K562 (cell line): ENCODE results near the gene PPP1R12C. TPM values are rescaled to one million over a fixed set of nuclear protein-coding genes. Genes with fewer than 3 reads are reported as not detected.

Experiments used
- CHAMP1 ChIP-seq: fragments of 450-650 bp; IDR thresholded peaks from 2 replicates; pipeline ENCODE4 v1.6.1; 2016; ENCODE audit warnings: mild to moderate bottlenecking
- EHMT2 ChIP-seq: fragments of 450-650 bp; IDR thresholded peaks from 2 replicates; pipeline ENCODE4 v1.6.1; 2018; ENCODE audit warnings: antibody characterized with exemption
- ESRRB ChIP-seq: fragments of 250-450 bp; sonication (Bioruptor Pico); IDR thresholded peaks from 2 replicates; pipeline ENCODE4 v1.5.0; 2020; ENCODE audit warnings: mild to moderate bottlenecking, moderate library complexity, borderline replicate concordance
- GTF3C2 ChIP-seq: IDR thresholded peaks from 3 replicates; pipeline ENCODE4 v1.6.1; 2011; ENCODE audit warnings: borderline replicate concordance, mild to moderate bottlenecking, moderate library complexity; ENCODE audit not compliant: insufficient read length; ENCODE audit errors: extremely low read depth
- HDGF ChIP-seq: fragments of 450-650 bp; IDR thresholded peaks from 2 replicates; pipeline ENCODE4 v1.6.1; 2016
- HMBOX1 ChIP-seq: sonication (generic); IDR thresholded peaks from 2 replicates; pipeline ENCODE4 v1.6.1; 2016
- MAFK ChIP-seq: IDR thresholded peaks from 2 replicates; pipeline ENCODE4 v1.6.1; 2011; ENCODE audit warnings: low read length, improper control_type of control experiment
- MCM2 ChIP-seq: fragments of 450-650 bp; IDR thresholded peaks from 2 replicates; pipeline ENCODE4 v1.6.1; 2017; ENCODE audit warnings: low read depth, mild to moderate bottlenecking
- PRMT5 ChIP-seq: sonication (generic); formaldehyde crosslinking; IDR thresholded peaks from 2 replicates; pipeline ENCODE4 v1.5.0; 2020; ENCODE audit warnings: missing genetic modification reagents
- RNF2 ChIP-seq: sonication (generic); IDR thresholded peaks from 2 replicates; pipeline ENCODE4 v1.6.1; 2016
- SUPT5H ChIP-seq: fragments of 450-650 bp; IDR thresholded peaks from 2 replicates; pipeline ENCODE4 v1.6.1; 2016
- TBP ChIP-seq: optimal IDR thresholded peaks from 2 replicates; pipeline ENCODE3; 2011; ENCODE audit warnings: low read depth, low read length, improper control_type of control experiment
- TFAM ChIP-seq: fragments of 250-450 bp; sonication (Bioruptor Pico); conservative IDR thresholded peaks from 2 replicates; pipeline ENCODE4 v1.5.0; 2021; ENCODE audit warnings: mild to moderate bottlenecking, moderate library complexity
- ZKSCAN8 ChIP-seq: fragments of 200-800 bp; sonication (Bioruptor generic); IDR thresholded peaks from 2 replicates; pipeline ENCODE4 v1.6.1; 2016; ENCODE audit warnings: missing genetic modification characterization, missing compliant biosample characterization
- ZMIZ1 ChIP-seq, 2 experiments: fragments of 150-350 bp in 1 of 2; IDR thresholded peaks; 2 replicates each; pipeline ENCODE4 v1.6.1; 2012 to 2016; ENCODE audit warnings: low read depth in 2 of 2, low read length in 2 of 2, mild to moderate bottlenecking in 1 of 2, moderate library complexity in 1 of 2
- ZNF121 ChIP-seq: sonication (generic); formaldehyde crosslinking; conservative IDR thresholded peaks from 2 replicates; pipeline ENCODE4 v1.8.0; 2022; ENCODE audit warnings: missing genetic modification reagents
- ZNF3 ChIP-seq: fragments of 250-450 bp; sonication (Bioruptor Pico); IDR thresholded peaks from 2 replicates; pipeline ENCODE4 v1.5.0; 2021; ENCODE audit warnings: mild to moderate bottlenecking, moderate library complexity
- ZNF444 ChIP-seq: fragments of 250-450 bp; sonication (Bioruptor Pico); IDR thresholded peaks from 2 replicates; pipeline ENCODE4 v1.4.0; 2020; ENCODE audit warnings: mild to moderate bottlenecking, moderate library complexity
- ZNF586 ChIP-seq: fragments of 450-650 bp; formaldehyde crosslinking; conservative IDR thresholded peaks from 2 replicates; pipeline ENCODE4 v1.4.0; 2020; ENCODE audit warnings: mild to moderate bottlenecking, moderate library complexity
- polyA plus RNA-seq, 8 experiments: library from polyadenylated mRNA; depleted of rRNA in 4 of 8; stranded (reverse) in 5 of 8; unstranded in 3 of 8; fragments of >200 nt; fragmentation: Nextera tagmentation in 2 of 8; fragmentation: Illumina TruSeq in 1 of 8; extraction: Ambion mirVana in 2 of 8; extraction: Trizol in 1 of 8; gene quantifications; 2 replicates each; pipeline versions ENCODE4 v1.2.1 to v1.2.3, GENCODE V29; 2011 to 2014; ENCODE audit warnings: inconsistent platforms in 1 of 8, missing spikeins in 1 of 8
- total RNA-seq, 7 experiments: library from RNA; depleted of rRNA in 6 of 7; stranded (reverse); fragments of >200 nt in 6 of 7; fragmentation: Illumina TruSeq in 2 of 7; extraction: Trizol in 2 of 7; gene quantifications; 2 replicates each; pipeline versions ENCODE4 v1.2.1 to v1.2.3, GENCODE V29; 2011 to 2021; ENCODE audit warnings: low replicate concordance in 1 of 7

The PPP1R12C gene
- total and polyA plus RNA-seq, 9 of the 15 experiments (the other 6 are each of a cell fraction or from before 2014, with no cell fraction given), result 1.8 to 136 (median 33.7) TPM

GRCh38 chr19:55158848-55159749 lies 41.7 kb upstream of the PPP1R12C start (continued):
- no peak; the same call in 1 of the 2 replicates for TF ChIP-seq HDGF
- TF ChIP-seq MCM2, result no peak
- peak; percentile 38; the same call in 1 of the 2 replicates for TF ChIP-seq SUPT5H
- TF ChIP-seq GTF3C2, result no peak
- no peak for TF ChIP-seq PRMT5 (CRISPR knock-in tag)
- TF ChIP-seq ZNF444, result no peak
- TF ChIP-seq HMBOX1, result peak; percentile 48; the same call in 1 of the 2 replicates
- TF ChIP-seq RNF2, result peak; percentile 40; the same call in 1 of the 2 replicates
- TF ChIP-seq ZMIZ1 (IDR thresholded peaks at IDR 0.05; ENCODE audit: low read depth in 2 of 2, low read length in 2 of 2), result peak in 1 of 2 experiments; percentile 9; a peak in 1 of 4 replicates
- no peak for TF ChIP-seq MAFK
- TF ChIP-seq TFAM, result no peak
- TF ChIP-seq EHMT2, result no peak
- no peak for TF ChIP-seq ZNF586 (CRISPR knock-in tag)
- no peak for TF ChIP-seq ZKSCAN8 (CRISPR knock-in tag)
- no peak for TF ChIP-seq ESRRB
- TF ChIP-seq CHAMP1, result no peak
- no peak for TF ChIP-seq ZNF3 (CRISPR knock-in tag)
- TF ChIP-seq ZNF121 (CRISPR knock-in tag), result no peak
- peak; percentile 79 for TF ChIP-seq TBP
